Measurements from ENCODE around the gene CSNK2A2.

CSNK2A2 gene

DNA sequence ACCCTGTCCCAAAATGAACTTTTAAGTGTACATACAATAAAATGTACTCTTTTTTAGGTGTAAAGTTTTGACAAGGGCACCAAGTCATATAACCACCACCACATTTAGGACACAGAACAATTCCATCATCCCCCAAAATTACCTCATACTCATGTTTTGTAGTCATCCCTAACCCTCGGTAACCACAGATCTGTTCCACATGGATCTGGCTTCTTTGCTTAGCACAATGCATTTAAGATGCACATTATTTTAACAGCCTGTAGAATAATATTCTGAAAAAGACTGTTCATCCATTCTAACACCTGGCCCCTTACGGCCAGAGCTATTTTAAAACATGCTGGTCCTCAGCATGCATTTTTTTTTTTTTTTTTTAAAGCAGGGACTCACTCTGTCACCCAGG, 43.6 kb downstream of the CSNK2A2 start:
- peaks cover 9% of the 10 kb centered on the region for H3K36me3 Mint-ChIP-seq (ENCODE audit: low read depth)

DNA sequence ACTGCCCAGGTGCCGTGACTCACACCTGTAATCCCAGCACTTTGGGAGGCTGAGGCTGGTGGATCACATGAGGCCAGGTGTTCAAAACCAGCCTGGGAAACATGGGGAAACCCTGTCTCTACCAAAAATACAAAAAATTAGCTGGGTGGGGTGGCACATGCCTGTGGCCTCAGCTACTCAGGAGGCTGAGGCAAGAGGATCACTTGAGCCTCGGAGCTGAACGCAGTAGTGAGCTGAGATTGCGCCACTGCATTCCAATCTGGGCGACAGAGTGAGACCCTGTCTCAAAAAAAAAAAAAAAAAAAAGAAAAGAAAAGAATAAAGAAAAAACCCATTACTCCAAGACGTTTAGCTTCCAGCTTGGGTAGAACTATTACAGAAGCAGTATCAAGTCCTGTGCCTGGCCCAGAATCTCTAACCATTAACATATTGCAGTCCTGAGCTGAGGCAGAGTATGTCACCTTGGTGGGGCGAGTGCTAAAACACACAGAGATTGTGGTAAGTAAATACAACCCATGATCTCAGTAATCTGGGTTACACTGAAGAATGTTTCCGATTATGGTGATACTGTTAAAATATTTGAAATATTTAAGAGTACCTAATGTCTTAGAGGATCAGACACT, 45.5 kb downstream of the CSNK2A2 start:
- Mint-ChIP-seq H3K9me3 (no peaks in the 10 kb centered on the region), H3K27ac (no peak overlapping the region), H3K4me3 (no peak overlapping the region), H3K4me1 (no peaks in the 10 kb centered on the region), H3K36me3 (ENCODE audit: low read depth) (no peaks in the 10 kb centered on the region), H3K27me3 (ENCODE audit: low read depth, poor library complexity) (peaks cover 10% of the 10 kb centered on the region)
- TF ChIP-seq, protein P1, sequence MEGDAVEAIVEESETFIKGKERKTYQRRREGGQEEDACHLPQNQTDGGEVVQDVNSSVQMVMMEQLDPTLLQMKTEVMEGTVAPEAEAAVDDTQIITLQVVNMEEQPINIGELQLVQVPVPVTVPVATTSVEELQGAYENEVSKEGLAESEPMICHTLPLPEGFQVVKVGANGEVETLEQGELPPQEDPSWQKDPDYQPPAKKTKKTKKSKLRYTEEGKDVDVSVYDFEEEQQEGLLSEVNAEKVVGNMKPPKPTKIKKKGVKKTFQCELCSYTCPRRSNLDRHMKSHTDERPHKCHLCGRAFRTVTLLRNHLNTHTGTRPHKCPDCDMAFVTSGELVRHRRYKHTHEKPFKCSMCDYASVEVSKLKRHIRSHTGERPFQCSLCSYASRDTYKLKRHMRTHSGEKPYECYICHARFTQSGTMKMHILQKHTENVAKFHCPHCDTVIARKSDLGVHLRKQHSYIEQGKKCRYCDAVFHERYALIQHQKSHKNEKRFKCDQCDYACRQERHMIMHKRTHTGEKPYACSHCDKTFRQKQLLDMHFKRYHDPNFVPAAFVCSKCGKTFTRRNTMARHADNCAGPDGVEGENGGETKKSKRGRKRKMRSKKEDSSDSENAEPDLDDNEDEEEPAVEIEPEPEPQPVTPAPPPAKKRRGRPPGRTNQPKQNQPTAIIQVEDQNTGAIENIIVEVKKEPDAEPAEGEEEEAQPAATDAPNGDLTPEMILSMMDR (IDR thresholded peaks at IDR 0.05): no peak
- no peak for DNase-seq

More for the DNA sequence above, 43.6 kb downstream of the CSNK2A2 start:
- Mint-ChIP-seq H3K4me1 (peaks cover 13% of the 10 kb centered on the region), H3K27ac (no peak overlapping the region), H3K4me3 (no peak overlapping the region), H3K9me3 (no peaks in the 10 kb centered on the region), H3K27me3 (ENCODE audit: low read depth, poor library complexity) (peaks cover 5% of the 10 kb centered on the region)
- TF ChIP-seq, protein P1 (IDR thresholded peaks at IDR 0.05): no peak
- no peak for DNase-seq

DNA sequence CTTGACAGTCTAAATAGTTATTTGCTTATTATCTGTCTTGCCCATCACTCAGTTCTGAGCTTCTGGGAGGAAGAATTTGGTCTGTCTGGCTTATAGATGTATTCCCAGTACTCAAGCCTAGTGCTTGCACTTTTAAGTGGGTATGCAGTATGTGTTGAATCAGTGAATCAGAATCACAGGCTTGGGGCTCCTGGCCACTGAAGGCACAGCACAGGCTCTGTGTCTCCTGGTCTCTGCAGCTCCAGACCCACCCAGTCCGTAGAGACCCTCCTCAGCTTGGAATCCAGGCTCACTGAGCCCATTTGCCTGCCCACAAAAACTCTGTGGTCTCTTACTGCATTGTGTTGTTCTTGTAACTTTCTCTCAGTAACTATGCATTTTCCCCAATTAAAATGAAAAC, 49.4 kb downstream of the CSNK2A2 start:
- Mint-ChIP-seq H3K27me3 (ENCODE audit: low read depth, poor library complexity) (peaks cover 21% of the 10 kb centered on the region), H3K36me3 (ENCODE audit: low read depth) (no peaks in the 10 kb centered on the region), H3K27ac (no peak overlapping the region), H3K9me3 (no peaks in the 10 kb centered on the region), H3K4me1 (no peaks in the 10 kb centered on the region), H3K4me3 (no peak overlapping the region)
- TF ChIP-seq, protein P1 (IDR thresholded peaks at IDR 0.05): no peak
- no peak for DNase-seq

DNA sequence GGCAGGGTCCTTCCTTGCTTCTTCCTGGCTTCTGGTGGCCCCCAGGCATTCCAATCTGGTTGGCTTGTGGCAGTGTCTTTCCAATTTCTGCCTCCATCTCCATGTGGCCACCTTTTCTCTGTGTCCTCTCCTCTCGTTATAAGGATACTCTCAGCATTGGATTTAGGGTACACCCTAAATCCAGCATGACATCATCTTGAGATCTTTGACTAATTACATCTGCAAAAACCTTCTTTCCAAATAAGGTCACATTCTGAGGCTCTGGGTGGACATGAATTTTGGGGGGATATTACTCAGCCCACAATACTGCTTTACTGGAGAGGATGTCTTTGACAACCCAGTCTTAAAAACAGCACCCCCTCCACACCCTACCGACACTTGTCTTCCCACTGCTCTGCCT, 49.8 kb downstream of the CSNK2A2 start:
- no peaks in the 10 kb centered on the region for H3K36me3 Mint-ChIP-seq (ENCODE audit: low read depth)
- no peaks in the 10 kb centered on the region for H3K9me3 Mint-ChIP-seq
- TF ChIP-seq, protein P1 (IDR thresholded peaks at IDR 0.05): no peak
- no peak overlapping the region for H3K4me3 Mint-ChIP-seq
- H3K4me1 Mint-ChIP-seq: no peaks in the 10 kb centered on the region
- H3K27me3 Mint-ChIP-seq (ENCODE audit: low read depth, poor library complexity): peaks cover 19% of the 10 kb centered on the region
- H3K27ac Mint-ChIP-seq: no peak overlapping the region
- no peak for DNase-seq

DNA sequence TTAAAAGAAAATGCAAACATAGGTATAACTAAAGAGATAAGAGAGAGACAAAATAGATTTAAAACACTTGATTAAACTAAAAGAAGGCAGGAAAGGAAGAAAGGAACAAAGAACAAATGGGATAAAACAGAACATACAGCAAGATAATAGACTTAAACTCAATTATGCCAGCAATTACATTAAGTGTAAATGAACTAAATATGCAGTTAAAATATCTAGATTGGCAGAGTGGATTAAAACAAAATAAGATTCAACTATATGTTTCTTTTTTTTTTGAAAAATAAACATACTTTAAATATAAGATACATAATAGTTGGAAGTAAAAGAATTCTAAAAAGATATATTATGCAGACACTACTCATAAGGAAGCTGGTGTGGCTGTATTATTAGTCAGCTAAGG, 59.1 kb downstream of the CSNK2A2 start:
- H3K4me1 Mint-ChIP-seq: no peaks in the 10 kb centered on the region
- TF ChIP-seq, protein P1 (IDR thresholded peaks at IDR 0.05): no peak
- H3K36me3 Mint-ChIP-seq (ENCODE audit: low read depth): peaks cover 23% of the 10 kb centered on the region
- DNase-seq: no peak
- peaks cover 53% of the 10 kb centered on the region for H3K9me3 Mint-ChIP-seq
- H3K27me3 Mint-ChIP-seq (ENCODE audit: low read depth, poor library complexity): peaks cover 7% of the 10 kb centered on the region
- no peak overlapping the region for H3K27ac Mint-ChIP-seq
- no peak overlapping the region for H3K4me3 Mint-ChIP-seq

DNA sequence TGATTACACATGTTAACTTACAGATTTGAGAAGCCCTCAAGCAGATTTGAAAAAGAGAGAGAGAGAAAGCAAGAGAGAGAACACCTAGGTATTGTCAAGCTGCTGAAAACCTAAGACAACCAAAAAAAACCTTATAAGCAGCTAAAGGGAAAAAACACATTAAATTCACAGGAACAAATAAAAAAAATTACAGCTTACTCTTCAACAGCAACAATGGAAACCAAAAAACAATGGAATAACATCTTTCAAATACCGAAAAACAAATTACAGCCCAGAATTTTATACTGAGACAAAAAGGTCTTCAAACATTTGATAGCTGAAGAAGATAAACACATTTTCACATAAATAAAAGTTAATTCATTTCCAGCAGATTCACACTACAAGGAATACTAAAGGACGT, 60.3 kb downstream of the CSNK2A2 start:
- Mint-ChIP-seq H3K27ac (no peak overlapping the region), H3K27me3 (ENCODE audit: low read depth, poor library complexity) (peaks cover 2% of the 10 kb centered on the region), H3K36me3 (ENCODE audit: low read depth) (peaks cover 23% of the 10 kb centered on the region), H3K4me3 (no peak overlapping the region), H3K4me1 (no peaks in the 10 kb centered on the region), H3K9me3 (peaks cover 53% of the 10 kb centered on the region)
- DNase-seq: no peak
- TF ChIP-seq, protein P1 (IDR thresholded peaks at IDR 0.05): no peak

Measured in nephron progenitor cell (in vitro differentiated cells).